Neural progenitor cell (in vitro differentiated cells): Measurements from ENCODE around the gene GNAS.

Experiments used
- CTCF ChIP-seq: fragments of 200-600 bp; sonication (generic); IDR thresholded peaks from 2 replicates; pipeline ENCODE4 v1.5.1; 2017; ENCODE audit warnings: antibody characterized with exemption, mild to moderate bottlenecking
- EZH2 ChIP-seq: fragments of 200-600 bp; sonication (generic); IDR thresholded peaks from 2 replicates; pipeline ENCODE4 v1.6.1; 2017; ENCODE audit warnings: antibody characterized with exemption, mild to moderate bottlenecking, moderate library complexity
- EZH2phosphoT487 ChIP-seq: fragments of 200-600 bp; sonication (generic); IDR thresholded peaks from 2 replicates; pipeline ENCODE4 v1.6.1; 2017; ENCODE audit warnings: antibody characterized with exemption

DNA sequence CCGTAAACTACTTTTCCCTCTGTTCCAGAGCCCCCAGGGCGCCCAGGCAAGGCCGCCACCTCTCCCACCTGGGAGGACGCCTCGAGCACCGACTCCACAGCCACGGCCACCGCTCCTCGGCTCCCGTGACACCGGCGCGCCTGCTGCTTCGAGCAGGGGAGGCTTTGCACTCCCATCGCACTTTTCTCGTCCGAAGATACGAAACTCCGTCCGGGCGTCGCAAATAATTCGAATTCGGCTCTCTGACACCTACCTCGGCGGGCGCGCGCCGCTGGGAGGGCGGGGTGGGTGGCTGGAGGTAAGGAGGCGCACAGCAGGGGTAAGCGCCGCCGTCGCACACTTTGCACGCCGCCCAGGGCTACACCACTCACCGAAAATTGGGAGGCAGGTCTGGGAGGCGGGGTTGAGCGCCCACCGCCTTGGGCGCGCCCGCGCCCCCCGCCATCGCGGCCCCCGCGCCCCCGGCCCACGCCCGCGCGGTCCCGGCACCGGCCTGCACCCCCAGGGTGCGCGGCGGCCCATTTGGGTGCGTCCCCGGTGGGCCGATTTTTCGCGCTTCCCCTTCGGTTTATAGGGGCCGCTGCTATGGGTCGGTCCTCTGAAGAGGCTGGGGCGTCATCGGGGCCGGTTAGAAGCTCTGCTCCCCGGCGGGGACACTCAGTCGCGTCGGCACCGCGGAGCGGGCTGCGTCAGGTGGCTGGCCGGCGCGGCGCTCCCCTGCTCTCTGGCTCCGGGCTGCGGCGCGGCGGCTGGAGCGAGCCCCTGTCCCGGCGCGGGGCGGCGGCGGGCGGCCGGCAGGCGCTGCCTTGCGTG is 36.2 kb downstream of the GNAS start:
- TF ChIP-seq EZH2phosphoT487 (no peak), CTCF (no peak), EZH2 (no peak)
